ENCODE data around the gene MDGA2.

GRCh38 chr14:47485421-47485820 is 190.0 kb downstream of the MDGA2 start:
- no peak for TF ChIP-seq CTCF (IDR thresholded peaks at IDR 0.05)
- TF ChIP-seq POLR2A (IDR thresholded peaks at IDR 0.05), result no peak

Measured in right lobe of liver (tissue), 4 donors.